H1 (cell line): ENCODE data around the gene CLP1. TPM values are rescaled to one million over a fixed set of nuclear protein-coding genes. Genes with fewer than 3 reads are reported as not detected.
A peak's percentile ranks its signal among the peaks of the same experiment; 100 is the strongest.

Source experiments
- CTCF ChIA-PET: fragments of 300-600 bp; sonication (Branson Sonifier 250); formaldehyde crosslinking; loops from one replicate; lab custom pipeline; 2021; ENCODE audit not compliant: partially characterized antibody; lab: Charles Lee
- POLR2A ChIA-PET: fragments of 300-600 bp; sonication (Branson Sonifier 250); formaldehyde crosslinking; loops from one replicate; lab custom pipeline; 2021; ENCODE audit warnings: inconsistent platforms; ENCODE audit not compliant: partially characterized antibody; lab: Charles Lee
- DNase-seq, 2 experiments: peaks; one replicate each; pipeline versions ENCODE4 v3.0.0 to v3.0.0-alpha.2; 2010 to 2022; ENCODE audit warnings: low spot score in 2 of 2, low read depth in 1 of 2, mixed read lengths in 1 of 2
- FAIRE-seq: peaks from 2 replicates; lab custom pipeline; 2011; peaks lifted over from hg19 to GRCh38; lab: Jason Lieb, UNC
- H2AFZ ChIP-seq: 2 replicates; pipeline ENCODE4 v1.8.1; 2012; ENCODE audit warnings: low read length, inconsistent platforms
- H2AK5ac ChIP-seq: 2 replicates; pipeline ENCODE4 v1.6.1; 2013; ENCODE audit warnings: low read depth, low read length
- H2BK120ac ChIP-seq: replicated peaks from 2 replicates; pipeline ENCODE3; 2013; ENCODE audit warnings: low read depth, low read length, inconsistent platforms
- H2BK12ac ChIP-seq: 2 replicates; pipeline ENCODE4 v1.6.1; 2013; ENCODE audit warnings: low read depth, low read length
- H2BK15ac ChIP-seq: 2 replicates; pipeline ENCODE4 v1.6.1; 2013; ENCODE audit warnings: low read length
- H2BK20ac ChIP-seq: 2 replicates; pipeline ENCODE4 v1.6.1; 2013; ENCODE audit warnings: low read length
- H2BK5ac ChIP-seq: 2 replicates; pipeline ENCODE4 v1.6.1; 2013; ENCODE audit warnings: low read depth, low read length
- H3K14ac ChIP-seq: 2 replicates; pipeline ENCODE4 v1.6.1; 2013; ENCODE audit warnings: inconsistent platforms; ENCODE audit not compliant: insufficient read length
- H3K18ac ChIP-seq: 2 replicates; pipeline ENCODE4 v1.6.1; 2013; ENCODE audit warnings: low read length; ENCODE audit errors: extremely low read depth
- H3K23ac ChIP-seq: 2 replicates; pipeline ENCODE4 v1.6.1; 2013; ENCODE audit warnings: inconsistent platforms; ENCODE audit not compliant: insufficient read length
- H3K23me2 ChIP-seq: 2 replicates; pipeline ENCODE4 v1.6.1; 2013; ENCODE audit warnings: low read depth, low read length
- H3K27ac ChIP-seq: 2 replicates; pipeline ENCODE4 v1.6.1; 2011; ENCODE audit warnings: low read depth, low read length, inconsistent platforms
- H3K27me3 ChIP-seq, 4 experiments: replicated peaks in 1 of 4; 1 replicate in 1 of 4; 2 replicates in 3 of 4; pipeline versions ENCODE4 v1.6.1 to v1.8.1; 2011 to 2013; ENCODE audit warnings: low read length in 3 of 4, mild to moderate bottlenecking in 3 of 4, inconsistent platforms in 2 of 4, mixed read lengths in 2 of 4, moderate library complexity in 1 of 4; ENCODE audit not compliant: control insufficient read depth in 3 of 4, insufficient read depth in 3 of 4; ENCODE audit errors: extremely low read depth in 1 of 4
- H3K36me3 ChIP-seq, 4 experiments: 2 replicates each; pipeline versions ENCODE4 v1.6.1 to v1.8.1; 2011 to 2013; ENCODE audit warnings: mild to moderate bottlenecking in 4 of 4, low read length in 3 of 4, moderate library complexity in 2 of 4, control low read depth in 1 of 4, inconsistent platforms in 1 of 4; ENCODE audit not compliant: insufficient read depth in 4 of 4, control insufficient read depth in 2 of 4
- H3K4ac ChIP-seq: replicated peaks from 2 replicates; pipeline ENCODE3; 2013; ENCODE audit warnings: low read length, low read depth, mixed read lengths, inconsistent platforms; ENCODE audit not compliant: insufficient read length
- H3K4me1 ChIP-seq, 4 experiments: replicated peaks in 1 of 4; 1 replicate in 1 of 4; 2 replicates in 3 of 4; pipeline versions ENCODE4 v1.6.1 to v1.8.1; 2011 to 2013; ENCODE audit warnings: low read length in 3 of 4, inconsistent platforms in 2 of 4, mixed read lengths in 1 of 4; ENCODE audit not compliant: insufficient read depth in 4 of 4, control insufficient read depth in 3 of 4
- H3K4me2 ChIP-seq, 2 experiments: 2 replicates each; pipeline versions ENCODE4 v1.6.1 to v1.8.1; 2011 to 2013; ENCODE audit warnings: low read depth in 2 of 2, low read length in 2 of 2, control low read depth in 1 of 2, inconsistent platforms in 1 of 2, mild to moderate bottlenecking in 1 of 2; ENCODE audit not compliant: insufficient read depth in 1 of 2
- H3K4me3 ChIP-seq, 4 experiments: fragments of 200-600, 300-600 bp in 1 of 4; sonication (generic), shearing (Covaris generic), sonication (Bioruptor Twin) in 1 of 4; 2 replicates each; pipeline versions ENCODE4 v1.5.1 to v1.8.1; 2011 to 2016; ENCODE audit warnings: low read length in 4 of 4, low read depth in 3 of 4, control low read depth in 2 of 4, inconsistent platforms in 2 of 4, mild to moderate bottlenecking in 2 of 4, mixed read lengths in 1 of 4, moderate library complexity in 1 of 4; ENCODE audit not compliant: insufficient read depth in 2 of 4; ENCODE audit errors: extremely low read depth in 1 of 4
- H3K56ac ChIP-seq: replicated peaks from 2 replicates; pipeline ENCODE3; 2013; ENCODE audit warnings: low read depth, mild to moderate bottlenecking, mixed read lengths, low read length, inconsistent platforms; ENCODE audit not compliant: insufficient read length
- H3K79me1 ChIP-seq: 2 replicates; pipeline ENCODE4 v1.6.1; 2013; ENCODE audit warnings: low read depth, low read length, control low read depth
- H3K79me2 ChIP-seq, 2 experiments: 2 replicates each; pipeline versions ENCODE4 v1.6.1 to v1.8.1; 2012 to 2013; ENCODE audit warnings: low read length in 2 of 2, mild to moderate bottlenecking in 2 of 2, inconsistent platforms in 1 of 2; ENCODE audit not compliant: insufficient read depth in 2 of 2, control insufficient read depth in 1 of 2
- H3K9ac ChIP-seq, 4 experiments: replicated peaks in 1 of 4; 1 replicate in 1 of 4; 2 replicates in 3 of 4; pipeline versions ENCODE4 v1.6.1 to v1.8.1; 2011 to 2013; ENCODE audit warnings: low read depth in 3 of 4, low read length in 3 of 4, control low read depth in 2 of 4, mild to moderate bottlenecking in 2 of 4, moderate library complexity in 2 of 4, inconsistent platforms in 1 of 4; ENCODE audit errors: extremely low read depth in 1 of 4
- H3K9me3 ChIP-seq, 2 experiments: 2 replicates each; pipeline versions ENCODE4 v1.6.1 to v1.8.1; 2012 to 2013; ENCODE audit warnings: mild to moderate bottlenecking in 2 of 2, moderate library complexity in 2 of 2, control low read depth in 1 of 2, inconsistent platforms in 1 of 2, low read depth in 1 of 2, low read length in 1 of 2, mixed read lengths in 1 of 2; ENCODE audit not compliant: insufficient read depth in 2 of 2
- H4K20me1 ChIP-seq, 2 experiments: replicated peaks in 1 of 2; 2 replicates each; pipeline versions ENCODE3 to v1.8.1; 2011 to 2013; ENCODE audit warnings: inconsistent platforms in 2 of 2, low read length in 2 of 2, mild to moderate bottlenecking in 1 of 2; ENCODE audit not compliant: insufficient read depth in 2 of 2, control insufficient read depth in 1 of 2
- H4K5ac ChIP-seq: 2 replicates; pipeline ENCODE4 v1.6.1; 2013; ENCODE audit warnings: low read length, low read depth, mixed read lengths, inconsistent platforms; ENCODE audit not compliant: insufficient read length
- H4K8ac ChIP-seq: 2 replicates; pipeline ENCODE4 v1.8.0; 2013; ENCODE audit warnings: mild to moderate bottlenecking, moderate library complexity, low read length, inconsistent platforms; ENCODE audit not compliant: insufficient read depth; ENCODE audit errors: extremely low read depth
- H4K91ac ChIP-seq: replicated peaks from 2 replicates; pipeline ENCODE3; 2013; ENCODE audit warnings: low read length, mixed read lengths, inconsistent platforms; ENCODE audit not compliant: insufficient read length
- KDM1A ChIP-seq: fragments of 200-600, 300-600 bp; sonication (generic); IDR thresholded peaks from 2 replicates; pipeline ENCODE4 v1.7.1; 2016; ENCODE audit warnings: mild to moderate bottlenecking, low read length, borderline replicate concordance
- KDM4A ChIP-seq: IDR thresholded peaks from one replicate; pipeline ENCODE4 v1.7.1; 2012; ENCODE audit warnings: low read depth, mild to moderate bottlenecking, moderate library complexity, low read length, inconsistent platforms; ENCODE audit not compliant: severe bottlenecking
- POU5F1 ChIP-seq: IDR thresholded peaks from 2 replicates; pipeline ENCODE4 v1.6.1; 2011; ENCODE audit warnings: low read depth, mild to moderate bottlenecking, low read length, moderate library complexity
- RAD21 ChIP-seq, 2 experiments: IDR thresholded peaks in 1 of 2; conservative IDR thresholded peaks in 1 of 2; 2 replicates each; pipeline ENCODE4 v1.6.1; 2011; ENCODE audit warnings: low read depth in 2 of 2, low read length in 2 of 2, improper control_type of control experiment in 1 of 2, inconsistent platforms in 1 of 2, mild to moderate bottlenecking in 1 of 2, moderate library complexity in 1 of 2
- RXRA ChIP-seq: IDR thresholded peaks from 2 replicates; pipeline ENCODE4 v1.6.1; 2011; ENCODE audit warnings: low read depth, mild to moderate bottlenecking, low read length, moderate library complexity; ENCODE audit not compliant: insufficient read depth
- SIN3A ChIP-seq, 2 experiments: IDR thresholded peaks in 1 of 2; conservative IDR thresholded peaks in 1 of 2; 2 replicates each; pipeline ENCODE4 v1.6.1; 2011 to 2012; ENCODE audit warnings: low read length in 2 of 2, improper control_type of control experiment in 1 of 2, low read depth in 1 of 2, mild to moderate bottlenecking in 1 of 2
- USF2 ChIP-seq: IDR thresholded peaks from 2 replicates; pipeline ENCODE4 v1.6.1; 2011; ENCODE audit warnings: low read length, improper control_type of control experiment
- WGBS, 2 experiments: shearing (Covaris generic) in 1 of 2; methylation state at CpG; one replicate each; pipeline versions ENCODE4 v1.1.6 to v1.1.7; 2013 to 2015; ENCODE audit warnings: low lambda C conversion rate in 2 of 2, mixed read lengths in 2 of 2, inconsistent platforms in 1 of 2, low coverage in 1 of 2, missing lambda C conversion rate in 1 of 2; ENCODE audit not compliant: insufficient replicate concordance in 2 of 2, insufficient coverage in 1 of 2, insufficient read length in 1 of 2; ENCODE audit errors: extremely low coverage in 1 of 2, missing lambda C conversion rate in 1 of 2; 5-methylcytosine and 5-hydroxymethylcytosine counted together
- polyA plus RNA-seq, 7 experiments: library from polyadenylated mRNA; depleted of rRNA in 3 of 7; stranded (reverse) in 5 of 7; unstranded in 2 of 7; fragments of >200 nt in 5 of 7; fragments of 200-250 nt in 2 of 7; gene quantifications; 1 replicate in 5 of 7; 2 replicates in 1 of 7; 4 replicates in 1 of 7; pipeline versions ENCODE4 v1.2.1 to v1.2.3, GENCODE V29; 2011 to 2013; ENCODE audit warnings: missing spikeins in 2 of 7, mixed read lengths in 2 of 7
- total RNA-seq: library from RNA; stranded (reverse); fragmentation: NEBNext Ultra II Directional; extraction: Animal tissue kit (Norgen Biotek cat#: 25700); gene quantifications from 2 replicates; pipeline ENCODE4 v1.2.1, GENCODE V29; 2021

The CLP1 gene
- total and polyA plus RNA-seq, 2 of the 8 experiments (the other 6 are each of a cell fraction or from before 2014, with no cell fraction given) = 29.4 to 29.9 TPM

- POLR2A ChIA-PET = interaction anchor here (0.7 to 29.6 kb wide), 28 partner anchors 6 to 280 kb away, joined by 3 to 1546 read pairs (median 4); partner anchors contain the start of genes CLP1, CTNND1, MED19 and SERPING1
- Histone ChIP-seq H4K91ac (no peak overlapping the region), H2BK15ac (no peak overlapping the region), H3K79me2 (peaks cover 0 to 4% of the 10 kb centered on the region in 2 experiments; a peak in 2 of 4 replicates), H2BK12ac (no peak overlapping the region), H2AK5ac (no peak overlapping the region), H3K56ac (peak overlapping the region; percentile 62), H3K9ac (peak overlapping the region in 3 of 4 experiments; percentile 24 to 38 (median 26); a peak in 2 of 7 replicates), H3K79me1 (no peaks in the 10 kb centered on the region), H3K4me2 (peak overlapping the region; percentile 92 to 95), H3K23me2 (peaks cover 28% of the 10 kb centered on the region), H3K23ac (no peak overlapping the region), H2BK120ac (no peak overlapping the region), H3K18ac (peak overlapping the region; percentile 67), H4K8ac (no peak overlapping the region; the same call in 1 of the 2 replicates), H3K27ac (peak overlapping the region; percentile 47; the same call in 1 of the 2 replicates), H2BK5ac (peak overlapping the region; percentile 57; the same call in 1 of the 2 replicates), H3K4ac (peak overlapping the region; percentile 6), H3K36me3 (peaks cover 0 to 6% (median 2%) of the 10 kb centered on the region in 4 experiments; a peak in 4 of 8 replicates), H3K9me3 (no peaks in the 10 kb centered on the region), H2BK20ac (no peak overlapping the region), H2AFZ (no peak overlapping the region), H4K5ac (peak overlapping the region; percentile 11), H3K4me3 (peak overlapping the region in 3 of 4 experiments; percentile 45 to 65 (median 56); a peak in 7 of 8 replicates), H3K14ac (no peak overlapping the region), H3K4me1 (peaks cover 32 to 54% (median 37%) of the 10 kb centered on the region in 4 experiments), H3K27me3 (peaks cover 0 to 4% (median 1%) of the 10 kb centered on the region in 4 experiments; a peak in 3 of 7 replicates), H4K20me1 (peaks cover 19 to 30% of the 10 kb centered on the region in 2 experiments)
- CTCF ChIA-PET = interaction anchor here (0.6 to 14.3 kb wide), 5 partner anchors 8 to 187 kb away, joined by 3 to 357 read pairs (median 11); partner anchors contain the start of genes RTN4RL2, SERPING1 and UBE2L6
- peak in 1 of 2 experiments; percentile 73 for DNase-seq
- 2% methylated on average over 10 of the region's 10 CpGs; no CpG with 5 or more reads in 1 of the 2 experiments for WGBS, 2 experiments
- FAIRE-seq = peak; percentile 50
- TF ChIP-seq RAD21 (IDR thresholded peaks at IDR 0.05 in 1 of 2, conservative IDR thresholded peaks at IDR 0.05 in 1 of 2; ENCODE audit: low read depth in 2 of 2, low read length in 2 of 2) (no peak), KDM4A (no peak), RXRA (no peak), POU5F1 (no peak), KDM1A (no peak), SIN3A (conservative IDR thresholded peaks at IDR 0.05 in 1 of 2, IDR thresholded peaks at IDR 0.05 in 1 of 2; ENCODE audit: low read depth in 1 of 2, low read length in 2 of 2) (no peak), USF2 (0 out of 2 replicates have a peak, but pooled peaks have one; percentile 2)
Observed at GRCh38 chr11:57647372-57647771, 10.2 kb upstream of the CLP1 start.
